Ishikawa (cell line): ENCODE results near the gene FTO.

ENCODE experiments used
- CEBPB ChIP-seq: IDR thresholded peaks from 2 replicates; pipeline ENCODE4 v1.6.1; 2012
- EP300 ChIP-seq: IDR thresholded peaks from 2 replicates; pipeline ENCODE4 v1.6.1; 2012; ENCODE audit warnings: borderline replicate concordance
- FOXM1 ChIP-seq: IDR thresholded peaks from 2 replicates; pipeline ENCODE4 v1.6.1; 2012; ENCODE audit warnings: low read depth, borderline replicate concordance
- MAX ChIP-seq: IDR thresholded peaks from 2 replicates; pipeline ENCODE4 v1.6.1; 2012
- RAD21 ChIP-seq: IDR thresholded peaks from 2 replicates; pipeline ENCODE4 v1.6.1; 2012; ENCODE audit warnings: low read depth
- REST ChIP-seq: IDR thresholded peaks from 2 replicates; pipeline ENCODE4 v1.6.1; 2012; ENCODE audit warnings: low read depth, mild to moderate bottlenecking
- TAF1 ChIP-seq: IDR thresholded peaks from 2 replicates; pipeline ENCODE4 v1.6.1; 2012; ENCODE audit warnings: low read depth, mild to moderate bottlenecking
- TCF12 ChIP-seq: IDR thresholded peaks from 2 replicates; pipeline ENCODE4 v1.6.1; 2012; ENCODE audit warnings: low read depth
- TEAD4 ChIP-seq: IDR thresholded peaks from 2 replicates; pipeline ENCODE4 v1.6.1; 2012
- USF1 ChIP-seq: IDR thresholded peaks from 2 replicates; pipeline ENCODE4 v1.6.1; 2012
- YY1 ChIP-seq: IDR thresholded peaks from 2 replicates; pipeline ENCODE4 v1.6.1; 2012; ENCODE audit warnings: low read depth

GRCh38 chr16:53787423-53787822, 83.5 kb downstream of the FTO start:
- TF ChIP-seq TEAD4 (no peak), YY1 (no peak), TCF12 (no peak), RAD21 (no peak), TAF1 (no peak), EP300 (no peak), MAX (no peak), FOXM1 (no peak), REST (no peak), USF1 (no peak), CEBPB (no peak)
